ENCODE results near the gene ARMC9. TPM values are rescaled to one million over a fixed set of nuclear protein-coding genes. Genes with fewer than 3 reads are reported as not detected.

The ARMC9 gene
- total and polyA plus RNA-seq, 2 donors (not counting 3 experiments of a cell fraction or from before 2014, with no cell fraction given): 16.4 to 24.2 TPM

GRCh38 chr2:231323316-231323715 is 124.9 kb downstream of the ARMC9 start:
- no peaks in the 10 kb centered on the region for H3K36me3 ChIP-seq (ENCODE audit: control insufficient read depth in 2 of 2, extremely low read depth in 1 of 2, insufficient read depth in 2 of 2, low read length in 2 of 2)
- dilution Hi-C loops (cut with MboI; ENCODE audit: extremely low pct_ligation_motif_present, low sequenced_read_pairs): no loop called here
- H3K79me2 ChIP-seq (ENCODE audit: control insufficient read depth, insufficient read depth, low read length): no peaks in the 10 kb centered on the region
- no peak overlapping the region for H3K4me2 ChIP-seq (ENCODE audit: insufficient read depth, low read length)
- ChIA-PET POLR2A (no interaction called here), CTCF (interaction anchor here (1.5 kb wide), 1 partner anchor 89 kb away, joined by 3 read pairs; no protein-coding TSS in a partner anchor)
- TF ChIP-seq CTCF (IDR thresholded peaks at IDR 0.05; ENCODE audit: extremely low read depth in 1 of 2, insufficient read depth in 1 of 2, low read depth in 1 of 2, low read length in 2 of 2) (no peak), EZH2 (IDR thresholded peaks at IDR 0.05; ENCODE audit: borderline replicate concordance, low read depth, low read length, severe bottlenecking) (no peak), MAX (IDR thresholded peaks at IDR 0.05; ENCODE audit: insufficient read depth, insufficient read length) (no peak), MYC (IDR thresholded peaks at IDR 0.05; ENCODE audit: low read depth, low read length) (no peak), JUN (IDR thresholded peaks at IDR 0.05; ENCODE audit: borderline replicate concordance, insufficient read depth, insufficient read length, low read depth) (no peak), POLR2AphosphoS5 (IDR thresholded peaks at IDR 0.05; ENCODE audit: insufficient read depth, low read depth, low read length) (no peak), POLR2A (IDR thresholded peaks at IDR 0.05; ENCODE audit: low read depth, low read length) (no peak), GATA2 (IDR thresholded peaks at IDR 0.05; ENCODE audit: insufficient read depth, insufficient read length, low read depth, low read length) (no peak), FOS (IDR thresholded peaks at IDR 0.05; ENCODE audit: borderline replicate concordance, insufficient read depth, low read length) (no peak)
- H3K4me1 ChIP-seq (ENCODE audit: control insufficient read depth, extremely low read depth, insufficient read depth, low read length): no peaks in the 10 kb centered on the region
- no peak overlapping the region for H3K27ac ChIP-seq (ENCODE audit: insufficient read depth, low read depth, low read length)
- no peaks in the 10 kb centered on the region for H4K20me1 ChIP-seq (replicated peaks; ENCODE audit: control insufficient read depth, extremely low read depth, insufficient read depth, low read length)
- DNase-seq (ENCODE audit: low read depth, low spot score): no peak
- no peak overlapping the region for H2AFZ ChIP-seq (ENCODE audit: low read depth, low read length)
- H3K9ac ChIP-seq (replicated peaks; ENCODE audit: extremely low read depth, insufficient read depth, low read length): no peak overlapping the region
- no TSS peak for BruUV-seq (replicated peaks)
- H3K9me3 ChIP-seq (replicated peaks; ENCODE audit: control insufficient read depth, insufficient read depth, low read length): no peaks in the 10 kb centered on the region
- no peaks in the 10 kb centered on the region for H3K27me3 ChIP-seq (ENCODE audit: control insufficient read depth in 2 of 2, insufficient read depth in 2 of 2, low read length in 2 of 2)
- H3K9me1 ChIP-seq (replicated peaks; ENCODE audit: control insufficient read depth, extremely low read depth, insufficient read depth, low read length): no peaks in the 10 kb centered on the region
- intact Hi-C loops (cut with micrococcal nuclease): no loop called here
- no peak for FAIRE-seq
- H3K4me3 ChIP-seq (replicated peaks in 1 of 3; ENCODE audit: insufficient read depth in 1 of 3, low read depth in 1 of 3, low read length in 3 of 3): no peak overlapping the region

All from endothelial cell of umbilical vein (primary cell).